HepG2 (cell line): ENCODE data around the gene DLG2. TPM values are rescaled to one million over a fixed set of nuclear protein-coding genes. Genes with fewer than 3 reads are reported as not detected.

Experiments used
- ATAC-seq: fragments of 200-7000 bp; cut with Tn5 transposase; 3 replicates; pipeline ENCODE4 v1.9.1; 2020; ENCODE audit warnings: mild to moderate bottlenecking, moderate library complexity
- BruUV-seq: library from RNA; stranded (reverse); fragments of 400-500 nt; replicated peaks from 2 replicates; lab custom pipeline; 2021; lab: Mats Ljungman, UMichigan
- CTCF ChIA-PET: fragments of 300-600 bp; formaldehyde crosslinking; extraction: SDS; loops from one replicate; lab custom pipeline; 2021; ENCODE audit warnings: low total read pairs, inconsistent platforms, low intra/inter-chr PET ratio; lab: Yijun Ruan, JAX
- POLR2A ChIA-PET: fragments of 350-600 bp; sonication (Branson Sonifier 250); formaldehyde crosslinking; loops from one replicate; lab custom pipeline; 2020; ENCODE audit warnings: antibody characterized with exemption, inconsistent platforms; lab: Yijun Ruan, JAX
- DNase-seq: peaks from one replicate; pipeline ENCODE4 v3.0.0-alpha.2; 2015; ENCODE audit warnings: low spot score
- FAIRE-seq: peaks from 3 replicates; lab custom pipeline; 2011; peaks lifted over from hg19 to GRCh38; lab: Jason Lieb, UNC
- H2AFZ ChIP-seq: one replicate; pipeline ENCODE4 v1.6.1; 2011; ENCODE audit warnings: low read length, inconsistent platforms
- H3K27ac ChIP-seq: fragments of 300-600 bp; 3 replicates; pipeline ENCODE4 v1.8.0; 2011; ENCODE audit warnings: mixed run types, mild to moderate bottlenecking, mixed read lengths, low read length, inconsistent platforms; ENCODE audit not compliant: insufficient read depth; ENCODE audit errors: extremely low read length
- H3K27me3 ChIP-seq, 2 experiments: fragments of 200-600 bp in 1 of 2; 2 replicates in 1 of 2; 3 replicates in 1 of 2; pipeline versions ENCODE4 v1.6.0 to v1.8.0; 2011; ENCODE audit warnings: low read length in 2 of 2, mild to moderate bottlenecking in 2 of 2, moderate library complexity in 2 of 2, inconsistent platforms in 1 of 2; ENCODE audit not compliant: insufficient read depth in 2 of 2, control insufficient read depth in 1 of 2
- H3K36me3 ChIP-seq, 2 experiments: fragments of 200-600 bp in 1 of 2; replicated peaks in 1 of 2; 2 replicates in 1 of 2; 3 replicates in 1 of 2; pipeline versions ENCODE4 v1.5.1 to v1.8.0; 2011; ENCODE audit warnings: low read length in 2 of 2, inconsistent platforms in 1 of 2; ENCODE audit not compliant: insufficient read depth in 2 of 2, control insufficient read depth in 1 of 2
- H3K4me1 ChIP-seq: 2 replicates; pipeline ENCODE4 v1.5.1; 2012; ENCODE audit warnings: low read length, inconsistent platforms; ENCODE audit not compliant: insufficient read depth
- H3K4me2 ChIP-seq: 2 replicates; pipeline ENCODE4 v1.6.0; 2011; ENCODE audit warnings: low read depth, low read length, inconsistent platforms
- H3K4me3 ChIP-seq, 3 experiments: fragments of 200-600 bp in 1 of 3; sonication (generic), shearing (Covaris generic) in 1 of 3; replicated peaks in 1 of 3; 2 replicates each; pipeline ENCODE4 v1.5.1; 2011 to 2016; ENCODE audit warnings: low read length in 3 of 3, inconsistent platforms in 2 of 3, low read depth in 2 of 3, mild to moderate bottlenecking in 2 of 3, control low read depth in 1 of 3, mixed read lengths in 1 of 3; ENCODE audit not compliant: insufficient read depth in 1 of 3
- H3K79me2 ChIP-seq: one replicate; pipeline ENCODE4 v1.6.1; 2011; ENCODE audit warnings: low read length, inconsistent platforms; ENCODE audit not compliant: insufficient read depth
- H3K9ac ChIP-seq: 2 replicates; pipeline ENCODE4 v1.6.0; 2011; ENCODE audit warnings: mild to moderate bottlenecking, low read depth, low read length, inconsistent platforms; ENCODE audit not compliant: insufficient read depth
- H3K9me3 ChIP-seq: 2 replicates; pipeline ENCODE4 v1.5.1; 2012; ENCODE audit warnings: mild to moderate bottlenecking, low read length
- H4K20me1 ChIP-seq: 2 replicates; pipeline ENCODE4 v1.6.0; 2011; ENCODE audit warnings: inconsistent platforms, mild to moderate bottlenecking, low read length, moderate library complexity; ENCODE audit not compliant: insufficient read depth
- CHCHD3 ChIP-seq: sonication (generic); formaldehyde crosslinking; IDR thresholded peaks from 2 replicates; pipeline ENCODE4 v1.8.0; 2022; ENCODE audit warnings: mild to moderate bottlenecking, missing genetic modification reagents, moderate library complexity
- HHEX ChIP-seq: IDR thresholded peaks from 2 replicates; pipeline ENCODE4 v1.6.1; 2016; ENCODE audit warnings: control low read depth
- IRF2 ChIP-seq: IDR thresholded peaks from 2 replicates; pipeline ENCODE4 v1.6.1; 2018; ENCODE audit warnings: missing genetic modification reagents, missing compliant biosample characterization
- MYNN ChIP-seq: sonication (generic); formaldehyde crosslinking; IDR thresholded peaks from 2 replicates; pipeline ENCODE4 v1.4.0; 2020; ENCODE audit warnings: mild to moderate bottlenecking, low read depth, missing genetic modification reagents
- NCOR1 ChIP-seq: fragments of 200-600 bp; sonication (generic); IDR thresholded peaks from 2 replicates; pipeline ENCODE4 v1.7.0; 2017; ENCODE audit warnings: antibody characterized with exemption, low read length, borderline replicate concordance
- POLR2A ChIP-seq, 2 experiments: IDR thresholded peaks; 2 replicates each; pipeline ENCODE4 v1.6.1; 2011; ENCODE audit warnings: low read depth in 2 of 2, low read length in 2 of 2, mild to moderate bottlenecking in 1 of 2, moderate library complexity in 1 of 2; ENCODE audit not compliant: insufficient read depth in 1 of 2
- ZNF383 ChIP-seq: sonication (generic); formaldehyde crosslinking; IDR thresholded peaks from 2 replicates; pipeline ENCODE4 v1.4.0; 2020; ENCODE audit warnings: missing genetic modification reagents, mild to moderate bottlenecking, borderline replicate concordance
- ZNF546 ChIP-seq: sonication (generic); formaldehyde crosslinking; conservative IDR thresholded peaks from 2 replicates; pipeline ENCODE4 v1.8.1; 2023; ENCODE audit warnings: mild to moderate bottlenecking, missing genetic modification reagents
- ZNF709 ChIP-seq: sonication (generic); formaldehyde crosslinking; IDR thresholded peaks from 2 replicates; pipeline ENCODE4 v1.5.0; 2020; ENCODE audit warnings: mild to moderate bottlenecking, missing genetic modification reagents
- ZNF746 ChIP-seq: sonication (generic); formaldehyde crosslinking; IDR thresholded peaks from 2 replicates; pipeline ENCODE4 v1.8.0; 2022; ENCODE audit warnings: mild to moderate bottlenecking, missing genetic modification reagents
- WGBS: methylation state at CpG from one replicate; pipeline ENCODE4 v1.1.6; 2017; ENCODE audit warnings: low lambda C conversion rate; 5-methylcytosine and 5-hydroxymethylcytosine counted together
- in situ Hi-C: cut with HindIII; loops from 2 replicates; pipeline ENCODE4 v1.10.0; 2017; ENCODE audit warnings: low pct_unique_long_range_greater_than_20kb; ENCODE audit not compliant: extremely low pct_ligation_motif_present
- intact Hi-C: fragments of 100-400 bp; cut with micrococcal nuclease; formaldehyde crosslinking; loops from one replicate; pipeline ENCODE4 v1.10.0; 2022; ENCODE audit not compliant: unreplicated experiment
- polyA plus RNA-seq, 8 experiments: library from polyadenylated mRNA; depleted of rRNA in 3 of 8; stranded (reverse) in 7 of 8; unstranded in 1 of 8; fragments of >200 nt; fragmentation: Illumina TruSeq in 4 of 8; extraction: Trizol in 4 of 8; gene quantifications; 2 replicates each; pipeline versions ENCODE4 v1.2.1 to v1.2.3, GENCODE V29; 2011 to 2016; ENCODE audit warnings: low read depth in 4 of 8, missing spikeins in 1 of 8, mixed read lengths in 1 of 8; ENCODE audit not compliant: insufficient read depth in 1 of 8
- total RNA-seq, 5 experiments: library from RNA; depleted of rRNA; stranded (reverse); fragments of >200 nt; fragmentation: Illumina TruSeq; extraction: Trizol; gene quantifications; 2 replicates each; pipeline ENCODE4 v1.2.3, GENCODE V29; 2016; ENCODE audit warnings: low read depth in 1 of 5
- TF ChIP-seq, protein P1 (sequence below): sonication (generic); formaldehyde crosslinking; IDR thresholded peaks from 2 replicates; pipeline ENCODE4 v1.8.1; 2023; ENCODE audit warnings: mild to moderate bottlenecking, missing genetic modification reagents

Gene DLG2
- total and polyA plus RNA-seq, 2 of the 13 experiments (the other 11 are each of a cell fraction or from before 2014, with no cell fraction given), result 0.46 to 1.0 TPM

DNA sequence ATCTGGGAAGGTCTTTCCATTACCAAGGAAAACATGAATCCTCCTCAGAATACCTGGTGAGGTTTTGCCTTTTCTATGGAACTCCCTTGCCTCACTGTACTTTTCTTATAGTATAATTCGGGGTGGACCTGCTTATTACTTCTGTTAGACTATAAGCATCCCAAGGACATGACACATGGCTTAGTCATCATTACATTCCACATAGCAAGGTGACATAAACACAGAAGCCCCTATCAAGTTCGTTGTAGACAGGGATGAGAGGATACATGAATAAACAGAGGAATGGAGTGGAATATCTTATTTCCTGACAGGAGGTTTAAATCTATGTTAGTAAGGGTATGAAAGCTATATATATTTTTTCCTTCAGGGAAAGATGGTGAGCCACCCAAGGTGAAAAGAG, 1808.8 kb downstream of the DLG2 start:
- FAIRE-seq (no peak), DNase-seq (no peak), ATAC-seq (no peak)
- no peak for TF ChIP-seq POLR2A (IDR thresholded peaks at IDR 0.05; ENCODE audit: insufficient read depth in 1 of 2, low read depth in 2 of 2, low read length in 2 of 2)
- TF ChIP-seq IRF2, result no peak
- no peak for TF ChIP-seq HHEX
- intact Hi-C loops, result loop anchor here (2.0 kb wide), 1 partner anchor 1136 kb away; no protein-coding TSS in a partner anchor
- no peaks in the 10 kb centered on the region for H3K27me3 ChIP-seq
- in situ Hi-C loops, result loop anchor here (10.0 to 25.0 kb wide), 3 partner anchors 594 to 1106 kb away; no protein-coding TSS in a partner anchor
- no peak overlapping the region for H3K27ac ChIP-seq
- no peak overlapping the region for H3K9ac ChIP-seq
- H3K79me2 ChIP-seq, result no peaks in the 10 kb centered on the region
- no peak overlapping the region for H3K4me2 ChIP-seq
- no peaks in the 10 kb centered on the region for H3K36me3 ChIP-seq
- no peaks in the 10 kb centered on the region for H3K4me1 ChIP-seq
- CTCF ChIA-PET, result no interaction called here
- no peaks in the 10 kb centered on the region for H4K20me1 ChIP-seq
- 3% methylated on average over 2 of the region's 2 CpGs for WGBS
- POLR2A ChIA-PET, result no interaction called here
- H2AFZ ChIP-seq, result no peak overlapping the region
- no peak overlapping the region for H3K4me3 ChIP-seq
- no peaks in the 10 kb centered on the region for H3K9me3 ChIP-seq
- BruUV-seq, result no TSS peak

DNA sequence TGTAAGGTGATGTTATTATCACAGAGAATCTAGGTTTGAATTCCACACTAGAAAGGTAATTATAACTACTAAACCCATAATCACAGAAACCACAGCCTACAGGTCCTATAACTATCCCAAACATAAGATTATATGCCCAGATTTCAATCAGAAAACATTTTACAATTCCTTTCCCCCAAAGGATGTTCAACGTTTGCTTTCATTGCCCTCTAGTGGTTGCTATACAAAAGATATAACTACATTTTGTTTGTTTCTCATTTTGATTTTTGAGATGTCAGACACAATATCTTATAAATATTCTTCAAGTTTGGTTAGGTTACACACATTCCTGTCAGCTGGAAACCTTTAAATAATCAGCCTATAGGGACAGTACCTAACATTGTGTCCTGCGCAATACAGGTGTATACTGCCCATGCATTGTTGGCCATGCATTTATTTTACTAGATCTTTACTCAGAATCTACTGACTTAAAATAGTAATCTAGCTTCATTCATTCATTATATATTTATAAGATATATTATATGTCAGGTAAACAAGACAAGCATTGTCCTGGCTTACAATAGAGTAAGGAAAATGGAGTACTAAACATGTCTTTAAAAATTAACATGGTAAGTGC, 1810.5 kb downstream of the DLG2 start:
- H3K27me3 ChIP-seq, result no peaks in the 10 kb centered on the region
- H3K79me2 ChIP-seq, result no peaks in the 10 kb centered on the region
- no peak overlapping the region for H2AFZ ChIP-seq
- H3K9ac ChIP-seq, result no peak overlapping the region
- no TSS peak for BruUV-seq
- no peaks in the 10 kb centered on the region for H3K9me3 ChIP-seq
- CTCF ChIA-PET, result interaction anchor here (1.0 to 1.6 kb wide), 3 partner anchors 524 to 950 kb away, joined by 3 to 7 read pairs (median 4); no protein-coding TSS in a partner anchor
- H3K4me1 ChIP-seq, result no peaks in the 10 kb centered on the region
- intact Hi-C loops, result loop anchor here (1.0 kb wide), 3 partner anchors 523 to 597 kb away; no protein-coding TSS in a partner anchor
- DNase-seq (peak; percentile 9), FAIRE-seq (no peak), ATAC-seq (no peak)
- in situ Hi-C loops, result loop anchor here (10.0 to 25.0 kb wide), 3 partner anchors 592 to 1104 kb away; no protein-coding TSS in a partner anchor
- no peak overlapping the region for H3K27ac ChIP-seq
- no peaks in the 10 kb centered on the region for H4K20me1 ChIP-seq
- 50% methylated on average over 2 of the region's 2 CpGs for WGBS
- POLR2A ChIA-PET, result no interaction called here
- H3K4me2 ChIP-seq, result no peak overlapping the region
- no peaks in the 10 kb centered on the region for H3K36me3 ChIP-seq
- H3K4me3 ChIP-seq, result no peak overlapping the region
- TF ChIP-seq ZNF709 (CRISPR knock-in tag), result no peak
- TF ChIP-seq, protein P1, sequence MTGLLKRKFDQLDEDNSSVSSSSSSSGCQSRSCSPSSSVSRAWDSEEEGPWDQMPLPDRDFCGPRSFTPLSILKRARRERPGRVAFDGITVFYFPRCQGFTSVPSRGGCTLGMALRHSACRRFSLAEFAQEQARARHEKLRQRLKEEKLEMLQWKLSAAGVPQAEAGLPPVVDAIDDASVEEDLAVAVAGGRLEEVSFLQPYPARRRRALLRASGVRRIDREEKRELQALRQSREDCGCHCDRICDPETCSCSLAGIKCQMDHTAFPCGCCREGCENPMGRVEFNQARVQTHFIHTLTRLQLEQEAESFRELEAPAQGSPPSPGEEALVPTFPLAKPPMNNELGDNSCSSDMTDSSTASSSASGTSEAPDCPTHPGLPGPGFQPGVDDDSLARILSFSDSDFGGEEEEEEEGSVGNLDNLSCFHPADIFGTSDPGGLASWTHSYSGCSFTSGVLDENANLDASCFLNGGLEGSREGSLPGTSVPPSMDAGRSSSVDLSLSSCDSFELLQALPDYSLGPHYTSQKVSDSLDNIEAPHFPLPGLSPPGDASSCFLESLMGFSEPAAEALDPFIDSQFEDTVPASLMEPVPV (CRISPR knock-in tag), result no peak
- no peak for TF ChIP-seq NCOR1
- TF ChIP-seq MYNN (CRISPR knock-in tag), result no peak
- TF ChIP-seq ZNF546 (CRISPR knock-in tag), result no peak
- no peak for TF ChIP-seq CHCHD3 (CRISPR knock-in tag)
- no peak for TF ChIP-seq ZNF383 (CRISPR knock-in tag)
- TF ChIP-seq ZNF746 (CRISPR knock-in tag), result no peak
